HPDE6-E6E7 (cell line): ENCODE data around the gene SMPD3.
"Not testable (repeated sequence)": the region's sequence is repeated elsewhere in the genome, so short reads cannot be mapped to it uniquely, and the experiment has no call there.

Source experiments
- DNase-seq: peaks from one replicate; pipeline ENCODE4 v3.0.0; 2011; ENCODE audit warnings: missing footprints; ENCODE audit errors: extremely low spot score

SMPD3 gene

DNA sequence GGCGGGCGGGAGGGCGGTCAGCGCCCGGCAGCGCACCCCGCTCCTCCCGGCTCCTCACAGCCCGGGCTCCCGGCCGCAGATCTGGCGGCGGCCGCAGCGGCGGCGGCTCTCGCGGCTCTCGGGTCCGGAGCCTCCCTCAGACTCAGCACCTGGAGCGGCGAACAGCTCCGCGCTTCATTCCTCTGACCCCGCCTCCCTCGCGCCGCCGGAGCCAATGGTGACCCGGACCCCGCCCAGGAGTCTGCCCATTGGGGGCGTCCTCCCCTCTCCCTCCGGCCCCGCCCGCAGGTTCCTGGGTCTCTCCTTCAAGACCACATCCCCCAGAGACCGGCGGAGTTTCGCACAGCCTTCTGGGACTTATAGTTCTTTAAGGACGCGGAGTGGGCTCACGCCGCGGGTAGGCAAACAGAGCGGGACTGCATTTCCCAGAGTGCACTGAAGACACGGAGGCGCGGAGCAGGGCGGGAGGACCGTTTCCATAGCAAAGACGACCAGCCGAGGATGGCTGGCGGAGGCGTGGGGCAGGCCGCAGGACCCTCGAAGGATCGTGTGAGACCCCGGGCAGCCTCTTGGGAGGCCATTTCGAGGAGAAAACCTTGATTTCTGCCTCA lies at the start of gene SMPD3:
TSS of gene SMPD3 (minus strand) at position 149 of the 611 bp plus-strand sequence. CDS start 76,327 bp downstream, outside the sequence.
- peak; percentile 92 for DNase-seq

GRCh38 chr16:68496689-68497088 lies 48.4 kb upstream of the SMPD3 start:
- no peak for DNase-seq

- DNase-seq = not testable (repeated sequence)
These were observed 46.0 kb upstream of the SMPD3 start for GRCh38 chr16:68494261-68494660.

GRCh38 chr16:68493412-68494070 lies 45.2 kb upstream of the SMPD3 start:
- no peak for DNase-seq

DNA sequence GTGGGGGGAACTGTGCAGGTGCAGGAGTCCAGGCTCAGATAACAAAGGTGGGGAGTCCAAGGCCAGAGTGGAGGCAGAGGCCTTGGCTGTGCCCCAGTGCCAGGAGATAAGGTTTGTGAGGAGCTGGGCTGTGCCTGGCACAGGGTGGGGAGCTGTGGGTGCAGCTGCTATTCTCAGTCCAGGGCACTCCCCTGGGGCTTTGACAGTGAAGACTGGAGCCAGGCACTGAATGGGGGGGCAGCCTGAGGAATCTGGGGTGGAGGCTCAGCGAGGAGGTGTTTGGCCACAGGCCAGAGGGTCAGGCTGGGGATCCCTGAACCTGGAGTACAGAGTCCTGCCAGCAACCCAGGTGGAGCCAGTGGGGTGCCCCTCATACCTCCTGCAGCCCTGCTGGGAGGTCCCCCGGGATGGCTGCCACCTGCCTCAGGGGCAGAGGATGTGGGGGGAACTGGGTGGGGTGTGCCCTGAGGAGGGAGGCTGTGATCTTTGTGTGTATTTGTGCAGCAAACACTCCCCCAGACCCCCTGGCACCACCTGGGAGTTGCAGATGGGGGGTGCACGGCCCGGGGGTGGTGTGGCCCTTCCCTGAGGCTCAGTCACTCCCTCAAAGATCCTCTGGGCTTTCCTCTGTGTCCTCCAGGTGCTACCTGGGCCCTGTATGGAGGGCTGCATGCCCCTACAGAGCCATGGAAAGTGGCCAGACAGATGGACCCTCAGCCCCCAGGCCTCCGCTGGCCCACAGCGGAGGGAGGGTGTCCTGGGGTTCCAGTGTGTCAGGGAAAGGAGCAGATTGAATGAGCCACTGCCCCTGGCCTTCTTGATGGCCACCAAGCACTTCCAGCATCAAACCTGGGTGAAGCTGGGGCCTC lies 44.5 kb upstream of the SMPD3 start:
- no peak for DNase-seq

GRCh38 chr16:68492151-68492542 lies 43.8 kb upstream of the SMPD3 start:
- no peak for DNase-seq

DNA sequence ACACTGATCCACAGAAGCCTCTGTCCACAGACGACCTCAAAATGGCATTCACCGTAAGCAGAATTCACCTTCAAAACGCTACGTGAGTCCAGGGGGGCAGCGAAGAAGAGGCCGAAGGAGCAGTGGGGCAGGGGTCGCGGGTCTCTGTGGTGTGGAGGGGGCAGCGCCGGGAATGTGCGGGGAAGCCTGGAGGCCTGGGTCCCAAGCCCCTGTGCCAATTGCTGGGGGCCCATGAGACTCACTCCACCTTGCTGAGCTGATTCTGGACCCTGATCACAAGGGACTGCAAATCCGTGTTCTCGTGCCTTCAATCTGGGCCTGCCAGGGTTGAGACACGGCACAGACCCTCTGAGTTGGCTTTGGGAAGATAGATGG lies 43.3 kb upstream of the SMPD3 start:
- DNase-seq = no peak

- DNase-seq = peak; percentile 100
These were observed 42.7 kb upstream of the SMPD3 start for GRCh38 chr16:68490829-68491575.

DNA sequence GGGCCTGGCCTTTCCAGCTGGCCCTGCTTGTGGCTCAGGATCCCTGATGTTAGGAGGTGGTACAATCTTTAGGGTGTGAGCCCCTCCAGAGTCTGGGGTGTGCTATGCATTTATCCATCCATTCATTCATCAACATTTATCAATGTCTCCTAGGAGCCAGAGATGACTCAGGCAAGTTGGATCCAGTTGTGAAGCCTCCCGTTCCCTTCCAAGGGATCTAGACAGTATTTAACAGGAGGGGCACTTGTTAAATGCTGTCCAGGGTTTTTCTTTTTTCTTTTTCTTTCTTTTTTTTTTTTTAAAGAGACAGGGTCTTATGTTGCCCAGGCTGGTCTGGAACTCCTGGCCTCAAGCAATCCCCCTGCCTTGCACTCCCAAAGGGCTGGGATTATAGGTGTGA lies 42.0 kb upstream of the SMPD3 start:
- no peak for DNase-seq

GRCh38 chr16:68488554-68488953 lies 40.2 kb upstream of the SMPD3 start:
- no peak for DNase-seq

GRCh38 chr16:68487669-68488068 lies 39.4 kb upstream of the SMPD3 start:
- DNase-seq = no peak

GRCh38 chr16:68487203-68487514 lies 38.9 kb upstream of the SMPD3 start:
- no peak for DNase-seq

- no peak for DNase-seq
These were observed 38.3 kb upstream of the SMPD3 start for GRCh38 chr16:68486502-68487202.

DNA sequence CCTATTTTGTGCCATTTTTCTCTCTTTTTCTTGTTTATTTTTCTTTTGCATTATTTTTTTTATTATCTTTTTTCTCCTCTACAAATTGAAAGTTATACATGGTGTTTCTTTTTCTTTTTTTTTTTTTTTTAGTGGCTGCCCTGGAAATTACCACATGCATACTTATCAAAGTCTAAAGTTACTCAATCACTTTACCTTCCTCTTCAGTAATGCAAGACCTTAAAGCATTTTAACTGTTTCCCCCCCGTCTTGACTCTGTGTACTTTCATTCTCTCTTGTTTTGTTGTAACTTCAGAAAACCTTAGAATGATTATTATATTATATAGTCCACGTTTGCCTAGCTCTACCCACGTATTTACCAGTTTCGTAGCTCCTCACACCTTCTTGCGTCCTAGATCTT lies 33.3 kb upstream of the SMPD3 start:
- no peak for DNase-seq

DNA sequence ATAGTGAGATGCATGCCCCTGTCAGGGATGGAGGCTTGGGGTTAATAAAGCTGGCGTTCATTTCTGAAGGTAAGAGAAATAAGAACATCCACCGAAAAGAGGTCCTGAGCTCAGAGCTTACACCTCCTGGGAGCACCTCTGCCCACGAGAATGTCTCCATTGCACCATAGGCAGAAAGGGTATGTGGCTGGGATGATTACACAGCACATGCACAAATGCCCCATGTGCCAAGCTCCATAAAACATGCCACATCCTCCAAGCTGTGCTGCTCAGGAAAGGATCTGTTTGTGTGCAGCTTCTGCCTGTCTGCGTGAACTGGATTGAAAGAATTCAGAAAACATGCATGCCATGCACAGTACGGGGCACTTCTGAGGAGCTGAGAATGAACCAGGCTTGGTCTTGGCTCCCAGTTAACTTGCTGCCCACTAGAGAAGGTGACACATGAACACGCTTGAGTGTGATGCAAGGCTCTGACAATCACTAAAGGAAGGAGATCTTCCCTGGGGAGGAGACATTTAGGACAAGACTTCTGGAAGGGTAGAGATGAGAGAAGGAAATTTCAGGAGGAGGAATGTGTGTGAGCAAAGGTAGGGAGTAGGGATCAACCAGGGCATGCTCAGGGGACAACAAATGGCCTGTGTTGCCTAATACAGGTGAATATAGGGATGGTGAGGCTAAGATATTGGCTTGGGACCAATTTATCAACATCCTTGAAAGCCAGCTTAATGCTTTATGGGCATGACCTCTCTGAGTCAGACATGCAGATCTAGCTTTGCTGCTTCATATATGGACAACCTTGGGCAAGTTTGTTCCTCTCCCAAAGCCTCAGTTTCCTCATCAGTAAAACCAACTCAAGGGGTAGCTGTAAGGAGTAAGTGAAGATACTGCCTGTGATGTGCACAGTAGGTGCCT lies 32.0 kb upstream of the SMPD3 start:
- DNase-seq = no peak

- no peak for DNase-seq
These were observed 31.0 kb upstream of the SMPD3 start for GRCh38 chr16:68479271-68479670.

GRCh38 chr16:68478526-68479250 lies 30.4 kb upstream of the SMPD3 start:
- DNase-seq = no peak

DNA sequence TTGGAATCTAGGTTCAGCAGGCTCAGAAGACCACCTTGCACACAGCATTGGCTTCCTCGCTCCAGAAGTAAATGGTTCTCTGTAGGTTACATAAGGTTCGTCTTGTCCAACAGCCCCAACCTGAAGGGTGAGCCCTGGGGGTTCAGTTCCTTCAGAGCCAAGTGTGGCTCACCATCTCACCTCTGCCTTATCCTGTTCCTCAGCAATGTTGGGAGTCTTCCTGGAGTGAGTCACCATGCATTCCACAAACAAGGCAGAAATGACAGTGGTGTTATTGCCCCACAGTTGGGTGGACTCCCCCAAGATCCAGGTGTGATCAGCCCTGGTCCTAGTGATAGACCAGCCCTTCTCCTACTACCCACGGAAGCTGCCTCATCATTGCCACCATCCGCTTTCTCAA lies 26.8 kb upstream of the SMPD3 start:
- peak; percentile 75 for DNase-seq

- DNase-seq = no peak
These were observed 25.2 kb upstream of the SMPD3 start for GRCh38 chr16:68473358-68474070.
